HepG2 (cell line): ENCODE results near the gene TGM1. TPM values are rescaled to one million over a fixed set of nuclear protein-coding genes. Genes with fewer than 3 reads are reported as not detected.

Source experiments
- ETV5 ChIP-seq: IDR thresholded peaks from 2 replicates; pipeline ENCODE4 v1.6.1; 2018; ENCODE audit warnings: missing biosample characterization, missing genetic modification reagents, inconsistent platforms, borderline replicate concordance
- GRHL1 ChIP-seq: sonication (generic); formaldehyde crosslinking; conservative IDR thresholded peaks from 2 replicates; pipeline ENCODE4 v1.8.0; 2022; ENCODE audit warnings: missing genetic modification reagents
- HNRNPH1 ChIP-seq: fragments of 200-400 bp; formaldehyde crosslinking; optimal IDR thresholded peaks from 2 replicates; pipeline ENCODE3; 2017; ENCODE audit warnings: mild to moderate bottlenecking, low read depth, low read length
- IRF9 ChIP-seq: sonication (generic); formaldehyde crosslinking; IDR thresholded peaks from 2 replicates; pipeline ENCODE4 v1.8.0; 2022; ENCODE audit warnings: missing genetic modification reagents, mild to moderate bottlenecking, borderline replicate concordance
- JARID2 ChIP-seq: sonication (generic); formaldehyde crosslinking; IDR thresholded peaks from 2 replicates; pipeline ENCODE4 v1.8.1; 2023; ENCODE audit warnings: missing genetic modification reagents, inconsistent platforms; ENCODE audit not compliant: insufficient replicate concordance
- JUNB ChIP-seq: sonication (generic); formaldehyde crosslinking; IDR thresholded peaks from 2 replicates; pipeline ENCODE4 v1.8.0; 2022; ENCODE audit warnings: missing genetic modification reagents, mild to moderate bottlenecking, borderline replicate concordance
- MAFF ChIP-seq: IDR thresholded peaks from 2 replicates; pipeline ENCODE4 v1.6.1; 2011; ENCODE audit warnings: low read depth, low read length, improper control_type of control experiment
- NR0B2 ChIP-seq: sonication (generic); formaldehyde crosslinking; IDR thresholded peaks from 2 replicates; pipeline ENCODE4 v1.4.0; 2020; ENCODE audit warnings: mild to moderate bottlenecking, missing genetic modification reagents
- SAP130 ChIP-seq: IDR thresholded peaks from 2 replicates; pipeline ENCODE4 v1.6.1; 2016; ENCODE audit warnings: low read depth
- TCF12 ChIP-seq, 2 experiments: fragments of 450-650 bp in 1 of 2; sonication (generic) in 1 of 2; formaldehyde crosslinking in 1 of 2; IDR thresholded peaks; 2 replicates each; pipeline versions ENCODE4 v1.6.1 to v1.8.0; 2017 to 2022; ENCODE audit warnings: antibody characterized with exemption in 1 of 2, mild to moderate bottlenecking in 1 of 2, missing genetic modification reagents in 1 of 2, moderate library complexity in 1 of 2
- ZBTB7B ChIP-seq: sonication (generic); formaldehyde crosslinking; IDR thresholded peaks from 2 replicates; pipeline ENCODE4 v1.4.0; 2020; ENCODE audit warnings: missing genetic modification reagents
- ZNF230 ChIP-seq: sonication (generic); formaldehyde crosslinking; IDR thresholded peaks from 2 replicates; pipeline ENCODE4 v1.4.0; 2020; ENCODE audit warnings: mild to moderate bottlenecking, missing genetic modification reagents
- ZNF318 ChIP-seq: sonication (generic); formaldehyde crosslinking; IDR thresholded peaks from 2 replicates; pipeline ENCODE4 v1.4.0; 2020; ENCODE audit warnings: mild to moderate bottlenecking, missing genetic modification reagents
- ZNF430 ChIP-seq: sonication (generic); formaldehyde crosslinking; IDR thresholded peaks from 2 replicates; pipeline ENCODE4 v1.9.0; 2021; ENCODE audit warnings: mild to moderate bottlenecking, missing genetic modification reagents
- ZNF605 ChIP-seq: sonication (generic); formaldehyde crosslinking; IDR thresholded peaks from 2 replicates; pipeline ENCODE4 v1.8.0; 2022; ENCODE audit warnings: mild to moderate bottlenecking, missing genetic modification reagents
- ZZZ3 ChIP-seq: sonication (generic); formaldehyde crosslinking; IDR thresholded peaks from 2 replicates; pipeline ENCODE4 v1.4.0; 2020; ENCODE audit warnings: missing genetic modification reagents, mild to moderate bottlenecking, borderline replicate concordance
- polyA plus RNA-seq, 8 experiments: library from polyadenylated mRNA; depleted of rRNA in 3 of 8; stranded (reverse) in 7 of 8; unstranded in 1 of 8; fragments of >200 nt; fragmentation: Illumina TruSeq in 4 of 8; extraction: Trizol in 4 of 8; gene quantifications; 2 replicates each; pipeline versions ENCODE4 v1.2.1 to v1.2.3, GENCODE V29; 2011 to 2016; ENCODE audit warnings: low read depth in 4 of 8, missing spikeins in 1 of 8, mixed read lengths in 1 of 8; ENCODE audit not compliant: insufficient read depth in 1 of 8
- total RNA-seq, 5 experiments: library from RNA; depleted of rRNA; stranded (reverse); fragments of >200 nt; fragmentation: Illumina TruSeq; extraction: Trizol; gene quantifications; 2 replicates each; pipeline ENCODE4 v1.2.3, GENCODE V29; 2016; ENCODE audit warnings: low read depth in 1 of 5

TGM1 gene
- total and polyA plus RNA-seq, 2 of the 13 experiments (the other 11 are each of a cell fraction or from before 2014, with no cell fraction given): 3.2 to 10.6 TPM

- TF ChIP-seq ZNF318 (CRISPR knock-in tag): peak; percentile 87; the same call in 1 of the 2 replicates
- no peak for TF ChIP-seq MAFF
- TF ChIP-seq ETV5 (CRISPR knock-in tag): peak; percentile 68; the same call in 1 of the 2 replicates
- TF ChIP-seq JUNB (CRISPR knock-in tag): no peak
- peak; percentile 98 for TF ChIP-seq SAP130 (CRISPR knock-in tag)
- TF ChIP-seq GRHL1: no peak
- peak; percentile 82 for TF ChIP-seq ZNF230
- TF ChIP-seq ZBTB7B (CRISPR knock-in tag): peak; percentile 98
- peak; percentile 99 for TF ChIP-seq ZNF430 (CRISPR knock-in tag)
- TF ChIP-seq IRF9: peak; percentile 67; the same call in 1 of the 2 replicates
- peak; percentile 94 for TF ChIP-seq ZZZ3 (CRISPR knock-in tag)
- TF ChIP-seq ZNF605 (CRISPR knock-in tag): peak; percentile 99
- TF ChIP-seq TCF12 (IDR thresholded peaks at IDR 0.05): no peak
- peak; percentile 89; the same call in 1 of the 2 replicates for TF ChIP-seq TCF12 (CRISPR knock-in tag; IDR thresholded peaks at IDR 0.05)
- TF ChIP-seq HNRNPH1: no peak
- TF ChIP-seq NR0B2: 0 out of 2 replicates have a peak, but pooled peaks have one; percentile 50
- TF ChIP-seq JARID2 (CRISPR knock-in tag): no peak
Measured at GRCh38 chr14:24307575-24308341, 44.8 kb upstream of the TGM1 start, which contains the start of gene CIDEB (continued).
